Liver (tissue), 9 donors: ENCODE measurements around the gene UBE4A. TPM values are rescaled to one million over a fixed set of nuclear protein-coding genes. Genes with fewer than 3 reads are reported as not detected.

Source experiments
- DNase-seq: peaks from one replicate; pipeline ENCODE4 v3.0.0-alpha.2; 2017; ENCODE audit warnings: low spot score
- H3K27ac ChIP-seq, 2 donors: one replicate each; pipeline ENCODE4 v1.7.0; 2013; ENCODE audit warnings: inconsistent platforms in 2 of 2, low read length in 2 of 2, control low read depth in 1 of 2, low read depth in 1 of 2, mild to moderate bottlenecking in 1 of 2
- H3K27me3 ChIP-seq, 4 donors: one replicate each; pipeline versions ENCODE4 v1.6.1 to v1.7.0; 2013; ENCODE audit warnings: low read length in 3 of 4, inconsistent platforms in 1 of 4, mild to moderate bottlenecking in 1 of 4, moderate library complexity in 1 of 4; ENCODE audit not compliant: control insufficient read depth in 4 of 4, insufficient read depth in 4 of 4
- H3K36me3 ChIP-seq, 4 donors: one replicate each; pipeline versions ENCODE4 v1.6.1 to v1.7.0; 2013; ENCODE audit warnings: low read length in 3 of 4, mild to moderate bottlenecking in 3 of 4, low read depth in 1 of 4, moderate library complexity in 1 of 4; ENCODE audit not compliant: control insufficient read depth in 4 of 4, insufficient read depth in 3 of 4
- H3K4me1 ChIP-seq, 4 donors: one replicate each; pipeline versions ENCODE4 v1.6.1 to v1.7.0; 2013; ENCODE audit warnings: low read length in 3 of 4, mild to moderate bottlenecking in 3 of 4, moderate library complexity in 1 of 4; ENCODE audit not compliant: control insufficient read depth in 4 of 4, insufficient read depth in 4 of 4
- H3K4me3 ChIP-seq, 3 donors: one replicate each; pipeline versions ENCODE4 v1.6.1 to v1.7.0; 2013; ENCODE audit warnings: low read length in 3 of 3, control low read depth in 1 of 3, low read depth in 1 of 3, mild to moderate bottlenecking in 1 of 3
- H3K9ac ChIP-seq, 2 donors: one replicate each; pipeline ENCODE4 v1.7.0; 2013; ENCODE audit warnings: low read length in 2 of 2, mild to moderate bottlenecking in 2 of 2, moderate library complexity in 2 of 2, control low read depth in 1 of 2, low read depth in 1 of 2
- H3K9me3 ChIP-seq, 4 donors: one replicate each; pipeline versions ENCODE4 v1.6.1 to v1.7.0; 2013; ENCODE audit warnings: low read length in 3 of 4; ENCODE audit not compliant: control insufficient read depth in 4 of 4
- ATF3 ChIP-seq: IDR thresholded peaks from 2 replicates; pipeline ENCODE4 v1.6.1; 2016; ENCODE audit warnings: antibody characterized with exemption
- CTCF ChIP-seq: fragments of 150-350 bp; IDR thresholded peaks from 2 replicates; pipeline ENCODE4 v1.5.1; 2017; ENCODE audit warnings: improper control_type of control experiment, low read depth, low read length; ENCODE audit not compliant: missing input control
- EGR1 ChIP-seq, 2 donors: IDR thresholded peaks; 2 replicates each; pipeline ENCODE4 v1.6.1; 2016 to 2018; ENCODE audit warnings: antibody characterized with exemption in 2 of 2, low read depth in 2 of 2
- FOXA1 ChIP-seq: IDR thresholded peaks from 2 replicates; pipeline ENCODE4 v1.6.1; 2016; ENCODE audit warnings: antibody characterized with exemption
- FOXA2 ChIP-seq: IDR thresholded peaks from 2 replicates; pipeline ENCODE4 v1.6.1; 2016; ENCODE audit warnings: antibody characterized with exemption
- GABPA ChIP-seq, 2 donors: IDR thresholded peaks in 1 of 2; conservative IDR thresholded peaks in 1 of 2; 2 replicates each; pipeline ENCODE4 v1.6.1; 2016; ENCODE audit warnings: antibody characterized with exemption in 2 of 2, mild to moderate bottlenecking in 1 of 2, moderate library complexity in 1 of 2
- HNF4A ChIP-seq, 2 donors: conservative IDR thresholded peaks; 2 replicates each; pipeline ENCODE4 v1.6.1; 2016; ENCODE audit warnings: antibody characterized with exemption in 2 of 2, mild to moderate bottlenecking in 2 of 2
- HNF4G ChIP-seq: IDR thresholded peaks from 2 replicates; pipeline ENCODE4 v1.6.1; 2016; ENCODE audit warnings: antibody characterized with exemption
- JUND ChIP-seq, 2 donors: IDR thresholded peaks; 2 replicates each; pipeline ENCODE4 v1.6.1; 2016; ENCODE audit warnings: antibody characterized with exemption in 2 of 2
- MAX ChIP-seq: IDR thresholded peaks from 2 replicates; pipeline ENCODE4 v1.6.1; 2016; ENCODE audit warnings: antibody characterized with exemption
- NR2F2 ChIP-seq: IDR thresholded peaks from 2 replicates; pipeline ENCODE4 v1.6.1; 2016; ENCODE audit warnings: antibody characterized with exemption
- RAD21 ChIP-seq, 2 donors: IDR thresholded peaks; 2 replicates each; pipeline ENCODE4 v1.6.1; 2016; ENCODE audit warnings: antibody characterized with exemption in 2 of 2, mild to moderate bottlenecking in 2 of 2
- REST ChIP-seq: IDR thresholded peaks from 2 replicates; pipeline ENCODE4 v1.6.1; 2016; ENCODE audit warnings: antibody characterized with exemption, mild to moderate bottlenecking
- RXRA ChIP-seq, 2 donors: IDR thresholded peaks; 2 replicates each; pipeline ENCODE4 v1.6.1; 2017 to 2018; ENCODE audit warnings: antibody characterized with exemption in 2 of 2, mild to moderate bottlenecking in 1 of 2
- SP1 ChIP-seq: IDR thresholded peaks from 2 replicates; pipeline ENCODE4 v1.6.1; 2018; ENCODE audit warnings: antibody characterized with exemption, mild to moderate bottlenecking
- TAF1 ChIP-seq: conservative IDR thresholded peaks from 2 replicates; pipeline ENCODE4 v1.6.1; 2016; ENCODE audit warnings: antibody characterized with exemption, mild to moderate bottlenecking
- YY1 ChIP-seq: IDR thresholded peaks from 2 replicates; pipeline ENCODE4 v1.6.1; 2016; ENCODE audit warnings: antibody characterized with exemption, mild to moderate bottlenecking
- ZBTB33 ChIP-seq: IDR thresholded peaks from 2 replicates; pipeline ENCODE4 v1.6.1; 2016; ENCODE audit warnings: antibody characterized with exemption
- WGBS: extraction: QIAGEN DNeasy Blood & Tissue Kit; methylation state at CpG from one replicate; pipeline ENCODE4 v1.1.7; 2013; 5-methylcytosine and 5-hydroxymethylcytosine counted together
- polyA plus RNA-seq, 2 donors: library from polyadenylated mRNA; stranded (reverse) in 1 of 2; unstranded in 1 of 2; fragments of 200-250 nt in 1 of 2; fragments of >200 nt in 1 of 2; fragmentation: Nextera tagmentation in 1 of 2; extraction: Ambion mirVana in 1 of 2; gene quantifications; one replicate each; pipeline versions ENCODE4 v1.2.1 to v1.2.3, GENCODE V29; 2013 to 2015
- total RNA-seq, 2 donors: library from RNA; depleted of rRNA; stranded (reverse); fragments of >200 nt; gene quantifications; one replicate each; pipeline ENCODE4 v1.2.3, GENCODE V29; 2014
- donor health status: healthy.
- donor health status: healthy.
- donor health status: healthy.
- donor health status: healthy.
- donor health status: healthy.

The UBE4A gene
- total RNA-seq = 10 to 100 TPM; 24.7 to 41.3 TPM
- 10 to 100 TPM; 11.7 to 13.5 TPM for polyA plus RNA-seq

- peak; percentile 96 for DNase-seq
- Histone ChIP-seq H3K9ac (peak within 1 kb of the TSS; percentile 79 to 85), H3K4me1 (peaks cover 2 to 20% (median 10%) of the 10 kb centered on the region in 4 donors), H3K36me3 (peaks cover 0 to 6% (median 1%) of the 10 kb centered on the region in 4 donors), H3K4me3 (peak within 1 kb of the TSS; percentile 74 to 99 (median 98)), H3K27me3 (no peaks in the 10 kb centered on the region), H3K9me3 (no peaks in the 10 kb centered on the region), H3K27ac (peak within 1 kb of the TSS; percentile 58 to 59)
- 3% methylated on average over 33 of the region's 33 CpGs for WGBS
- peak; percentile 68 for TF ChIP-seq ATF3
- peak; percentile 6 for TF ChIP-seq HNF4G
- no peak for TF ChIP-seq REST
- peak; percentile 90 for TF ChIP-seq NR2F2
- TF ChIP-seq CTCF = no peak
- TF ChIP-seq RXRA (IDR thresholded peaks at IDR 0.05) = peak; percentile 72 to 78
- peak; percentile 8 to 26 for TF ChIP-seq RAD21 (IDR thresholded peaks at IDR 0.05)
- no peak for TF ChIP-seq EGR1 (IDR thresholded peaks at IDR 0.05; ENCODE audit: low read depth in 2 of 2)
- TF ChIP-seq FOXA2 = no peak
- TF ChIP-seq TAF1 = peak; percentile 68
- TF ChIP-seq JUND (IDR thresholded peaks at IDR 0.05) = peak in 1 of 2 donors; percentile 36
- peak; percentile 57 for TF ChIP-seq SP1
- peak; percentile 97 for TF ChIP-seq MAX
- peak; percentile 42 to 45 for TF ChIP-seq HNF4A (conservative IDR thresholded peaks at IDR 0.05)
- TF ChIP-seq FOXA1 = no peak
- TF ChIP-seq GABPA (IDR thresholded peaks at IDR 0.05 in 1 of 2, conservative IDR thresholded peaks at IDR 0.05 in 1 of 2) = peak; percentile 100
- peak; percentile 79 for TF ChIP-seq ZBTB33
- TF ChIP-seq YY1 = peak; percentile 80
Measured at GRCh38 chr11:118359295-118359958, at the start of gene UBE4A. TSS of gene UBE4A (plus strand) at chr11:118359600. CDS start at chr11:118365081, 5,481 bp downstream.
